H1 (cell line): ENCODE data around the gene GRB7. TPM values are rescaled to one million over a fixed set of nuclear protein-coding genes. Genes with fewer than 3 reads are reported as not detected.

Experiments used
- CBX8 ChIP-seq: fragments of 300-800, 300-1000 bp; sonication (generic); IDR thresholded peaks from 2 replicates; pipeline ENCODE4 v1.7.1; 2016; ENCODE audit warnings: low read depth, low read length, borderline replicate concordance
- KDM5A ChIP-seq: fragments of 200-600 bp; IDR thresholded peaks from 2 replicates; pipeline ENCODE4 v1.7.1; 2012; ENCODE audit warnings: mild to moderate bottlenecking, low read length, inconsistent platforms, mixed read lengths
- RNF2 ChIP-seq: fragments of 200-900, 300-1000 bp; sonication (generic); IDR thresholded peaks from 2 replicates; pipeline ENCODE4 v1.7.1; 2016; ENCODE audit warnings: borderline replicate concordance, low read depth, mild to moderate bottlenecking, antibody characterized with exemption, low read length; ENCODE audit not compliant: poor library complexity, severe bottlenecking; ENCODE audit errors: missing control alignments
- SAP30 ChIP-seq: fragments of 300-600 bp; sonication (generic); IDR thresholded peaks from 2 replicates; pipeline ENCODE4 v1.7.1; 2012; ENCODE audit warnings: low read length, moderate library complexity, mild to moderate bottlenecking, inconsistent platforms; ENCODE audit not compliant: insufficient read depth, insufficient replicate concordance
- TAF1 ChIP-seq: IDR thresholded peaks from 2 replicates; pipeline ENCODE4 v1.6.1; 2011; ENCODE audit warnings: mild to moderate bottlenecking, low read depth, low read length
- TEAD4 ChIP-seq: IDR thresholded peaks from 2 replicates; pipeline ENCODE4 v1.6.1; 2012; ENCODE audit warnings: low read depth, low read length, inconsistent platforms, mixed read lengths
- polyA plus RNA-seq, 7 experiments: library from polyadenylated mRNA; depleted of rRNA in 3 of 7; stranded (reverse) in 5 of 7; unstranded in 2 of 7; fragments of >200 nt in 5 of 7; fragments of 200-250 nt in 2 of 7; gene quantifications; 1 replicate in 5 of 7; 2 replicates in 1 of 7; 4 replicates in 1 of 7; pipeline versions ENCODE4 v1.2.1 to v1.2.3, GENCODE V29; 2011 to 2013; ENCODE audit warnings: missing spikeins in 2 of 7, mixed read lengths in 2 of 7
- total RNA-seq: library from RNA; stranded (reverse); fragmentation: NEBNext Ultra II Directional; extraction: Animal tissue kit (Norgen Biotek cat#: 25700); gene quantifications from 2 replicates; pipeline ENCODE4 v1.2.1, GENCODE V29; 2021
- TF ChIP-seq, protein P1 (sequence below): fragments of 300-600 bp; sonication (generic); IDR thresholded peaks from 2 replicates; pipeline ENCODE4 v1.7.1; 2012; ENCODE audit warnings: low read length, moderate library complexity, mild to moderate bottlenecking, inconsistent platforms; ENCODE audit not compliant: insufficient replicate concordance

GRB7 gene
- total and polyA plus RNA-seq, 2 of the 8 experiments (the other 6 are each of a cell fraction or from before 2014, with no cell fraction given), result 32.2 to 41.5 TPM

DNA sequence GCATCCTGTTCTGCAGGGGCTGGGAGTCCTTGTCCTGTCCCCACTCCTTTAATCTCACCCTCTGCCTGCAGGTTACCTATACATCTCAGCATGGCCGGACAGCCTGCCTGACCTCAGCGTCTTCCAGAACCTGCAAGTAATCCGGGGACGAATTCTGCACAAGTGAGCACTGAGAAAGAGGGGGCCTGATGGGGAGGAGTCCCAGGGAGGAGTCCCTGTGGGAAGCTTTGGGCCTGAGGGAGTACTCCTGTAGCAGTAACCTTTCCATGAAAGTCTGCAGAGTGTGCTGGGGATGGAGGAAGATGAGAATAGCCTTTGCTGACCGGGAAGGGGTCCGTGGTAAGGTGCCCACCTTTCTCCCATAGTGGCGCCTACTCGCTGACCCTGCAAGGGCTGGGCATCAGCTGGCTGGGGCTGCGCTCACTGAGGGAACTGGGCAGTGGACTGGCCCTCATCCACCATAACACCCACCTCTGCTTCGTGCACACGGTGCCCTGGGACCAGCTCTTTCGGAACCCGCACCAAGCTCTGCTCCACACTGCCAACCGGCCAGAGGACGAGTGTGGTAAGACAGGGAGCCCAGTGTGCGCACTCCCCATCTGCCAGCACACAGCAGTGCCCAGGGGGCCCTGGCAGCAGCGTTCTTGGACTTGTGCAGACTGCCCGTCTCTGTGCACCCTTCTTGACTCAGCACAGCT is 22.2 kb upstream of the GRB7 start (continued):
- TF ChIP-seq RNF2 (no peak), KDM5A (no peak), TEAD4 (no peak), TAF1 (no peak), CBX8 (no peak), SAP30 (no peak)
- TF ChIP-seq, protein P1, sequence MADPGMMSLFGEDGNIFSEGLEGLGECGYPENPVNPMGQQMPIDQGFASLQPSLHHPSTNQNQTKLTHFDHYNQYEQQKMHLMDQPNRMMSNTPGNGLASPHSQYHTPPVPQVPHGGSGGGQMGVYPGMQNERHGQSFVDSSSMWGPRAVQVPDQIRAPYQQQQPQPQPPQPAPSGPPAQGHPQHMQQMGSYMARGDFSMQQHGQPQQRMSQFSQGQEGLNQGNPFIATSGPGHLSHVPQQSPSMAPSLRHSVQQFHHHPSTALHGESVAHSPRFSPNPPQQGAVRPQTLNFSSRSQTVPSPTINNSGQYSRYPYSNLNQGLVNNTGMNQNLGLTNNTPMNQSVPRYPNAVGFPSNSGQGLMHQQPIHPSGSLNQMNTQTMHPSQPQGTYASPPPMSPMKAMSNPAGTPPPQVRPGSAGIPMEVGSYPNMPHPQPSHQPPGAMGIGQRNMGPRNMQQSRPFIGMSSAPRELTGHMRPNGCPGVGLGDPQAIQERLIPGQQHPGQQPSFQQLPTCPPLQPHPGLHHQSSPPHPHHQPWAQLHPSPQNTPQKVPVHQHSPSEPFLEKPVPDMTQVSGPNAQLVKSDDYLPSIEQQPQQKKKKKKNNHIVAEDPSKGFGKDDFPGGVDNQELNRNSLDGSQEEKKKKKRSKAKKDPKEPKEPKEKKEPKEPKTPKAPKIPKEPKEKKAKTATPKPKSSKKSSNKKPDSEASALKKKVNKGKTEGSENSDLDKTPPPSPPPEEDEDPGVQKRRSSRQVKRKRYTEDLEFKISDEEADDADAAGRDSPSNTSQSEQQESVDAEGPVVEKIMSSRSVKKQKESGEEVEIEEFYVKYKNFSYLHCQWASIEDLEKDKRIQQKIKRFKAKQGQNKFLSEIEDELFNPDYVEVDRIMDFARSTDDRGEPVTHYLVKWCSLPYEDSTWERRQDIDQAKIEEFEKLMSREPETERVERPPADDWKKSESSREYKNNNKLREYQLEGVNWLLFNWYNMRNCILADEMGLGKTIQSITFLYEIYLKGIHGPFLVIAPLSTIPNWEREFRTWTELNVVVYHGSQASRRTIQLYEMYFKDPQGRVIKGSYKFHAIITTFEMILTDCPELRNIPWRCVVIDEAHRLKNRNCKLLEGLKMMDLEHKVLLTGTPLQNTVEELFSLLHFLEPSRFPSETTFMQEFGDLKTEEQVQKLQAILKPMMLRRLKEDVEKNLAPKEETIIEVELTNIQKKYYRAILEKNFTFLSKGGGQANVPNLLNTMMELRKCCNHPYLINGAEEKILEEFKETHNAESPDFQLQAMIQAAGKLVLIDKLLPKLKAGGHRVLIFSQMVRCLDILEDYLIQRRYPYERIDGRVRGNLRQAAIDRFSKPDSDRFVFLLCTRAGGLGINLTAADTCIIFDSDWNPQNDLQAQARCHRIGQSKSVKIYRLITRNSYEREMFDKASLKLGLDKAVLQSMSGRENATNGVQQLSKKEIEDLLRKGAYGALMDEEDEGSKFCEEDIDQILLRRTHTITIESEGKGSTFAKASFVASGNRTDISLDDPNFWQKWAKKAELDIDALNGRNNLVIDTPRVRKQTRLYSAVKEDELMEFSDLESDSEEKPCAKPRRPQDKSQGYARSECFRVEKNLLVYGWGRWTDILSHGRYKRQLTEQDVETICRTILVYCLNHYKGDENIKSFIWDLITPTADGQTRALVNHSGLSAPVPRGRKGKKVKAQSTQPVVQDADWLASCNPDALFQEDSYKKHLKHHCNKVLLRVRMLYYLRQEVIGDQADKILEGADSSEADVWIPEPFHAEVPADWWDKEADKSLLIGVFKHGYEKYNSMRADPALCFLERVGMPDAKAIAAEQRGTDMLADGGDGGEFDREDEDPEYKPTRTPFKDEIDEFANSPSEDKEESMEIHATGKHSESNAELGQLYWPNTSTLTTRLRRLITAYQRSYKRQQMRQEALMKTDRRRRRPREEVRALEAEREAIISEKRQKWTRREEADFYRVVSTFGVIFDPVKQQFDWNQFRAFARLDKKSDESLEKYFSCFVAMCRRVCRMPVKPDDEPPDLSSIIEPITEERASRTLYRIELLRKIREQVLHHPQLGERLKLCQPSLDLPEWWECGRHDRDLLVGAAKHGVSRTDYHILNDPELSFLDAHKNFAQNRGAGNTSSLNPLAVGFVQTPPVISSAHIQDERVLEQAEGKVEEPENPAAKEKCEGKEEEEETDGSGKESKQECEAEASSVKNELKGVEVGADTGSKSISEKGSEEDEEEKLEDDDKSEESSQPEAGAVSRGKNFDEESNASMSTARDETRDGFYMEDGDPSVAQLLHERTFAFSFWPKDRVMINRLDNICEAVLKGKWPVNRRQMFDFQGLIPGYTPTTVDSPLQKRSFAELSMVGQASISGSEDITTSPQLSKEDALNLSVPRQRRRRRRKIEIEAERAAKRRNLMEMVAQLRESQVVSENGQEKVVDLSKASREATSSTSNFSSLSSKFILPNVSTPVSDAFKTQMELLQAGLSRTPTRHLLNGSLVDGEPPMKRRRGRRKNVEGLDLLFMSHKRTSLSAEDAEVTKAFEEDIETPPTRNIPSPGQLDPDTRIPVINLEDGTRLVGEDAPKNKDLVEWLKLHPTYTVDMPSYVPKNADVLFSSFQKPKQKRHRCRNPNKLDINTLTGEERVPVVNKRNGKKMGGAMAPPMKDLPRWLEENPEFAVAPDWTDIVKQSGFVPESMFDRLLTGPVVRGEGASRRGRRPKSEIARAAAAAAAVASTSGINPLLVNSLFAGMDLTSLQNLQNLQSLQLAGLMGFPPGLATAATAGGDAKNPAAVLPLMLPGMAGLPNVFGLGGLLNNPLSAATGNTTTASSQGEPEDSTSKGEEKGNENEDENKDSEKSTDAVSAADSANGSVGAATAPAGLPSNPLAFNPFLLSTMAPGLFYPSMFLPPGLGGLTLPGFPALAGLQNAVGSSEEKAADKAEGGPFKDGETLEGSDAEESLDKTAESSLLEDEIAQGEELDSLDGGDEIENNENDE, result no peak
